HEK293T (cell line): Measurements from ENCODE around the gene BRINP1.

Source experiments
- CTCF ChIA-PET: fragments of 350-600 bp; formaldehyde crosslinking; extraction: SDS; loops from one replicate; lab custom pipeline; 2021; ENCODE audit warnings: antibody characterized with exemption, inconsistent platforms; lab: Yijun Ruan, JAX
- POLR2A ChIA-PET: fragments of 350-600 bp; formaldehyde crosslinking; extraction: SDS; loops from one replicate; lab custom pipeline; 2020; ENCODE audit warnings: antibody characterized with exemption, inconsistent platforms; lab: Yijun Ruan, JAX
- DNase-seq: peaks from one replicate; pipeline ENCODE4 v3.0.0; 2012; ENCODE audit warnings: mixed read lengths; ENCODE audit errors: extremely low spot score
- ARNT ChIP-seq: fragments of 450-650 bp; IDR thresholded peaks from 2 replicates; pipeline ENCODE4 v1.6.1; 2017; ENCODE audit warnings: mild to moderate bottlenecking
- BHLHE40 ChIP-seq: fragments of 450-650 bp; IDR thresholded peaks from 2 replicates; pipeline ENCODE4 v1.6.1; 2016; ENCODE audit warnings: mild to moderate bottlenecking, moderate library complexity, borderline replicate concordance
- CTBP1 ChIP-seq: fragments of 450-650 bp; IDR thresholded peaks from 2 replicates; pipeline ENCODE4 v1.6.1; 2016; ENCODE audit warnings: borderline replicate concordance
- ELF4 ChIP-seq: fragments of 450-650 bp; IDR thresholded peaks from 2 replicates; pipeline ENCODE4 v1.6.1; 2017; ENCODE audit warnings: antibody characterized with exemption
- FOXA1 ChIP-seq: fragments of 450-650 bp; IDR thresholded peaks from 2 replicates; pipeline ENCODE4 v1.6.1; 2016; ENCODE audit warnings: mild to moderate bottlenecking
- FOXK2 ChIP-seq: fragments of 450-650 bp; IDR thresholded peaks from 2 replicates; pipeline ENCODE4 v1.6.1; 2016; ENCODE audit warnings: mild to moderate bottlenecking
- FOXM1 ChIP-seq: fragments of 450-650 bp; IDR thresholded peaks from 2 replicates; pipeline ENCODE4 v1.6.1; 2017; ENCODE audit warnings: mild to moderate bottlenecking, borderline replicate concordance
- HDGF ChIP-seq: fragments of 450-650 bp; IDR thresholded peaks from 2 replicates; pipeline ENCODE4 v1.6.1; 2017; ENCODE audit warnings: antibody characterized with exemption, borderline replicate concordance
- L3MBTL2 ChIP-seq: fragments of 450-650 bp; conservative IDR thresholded peaks from 2 replicates; pipeline ENCODE4 v1.6.1; 2016; ENCODE audit warnings: mild to moderate bottlenecking
- LEF1 ChIP-seq: fragments of 450-650 bp; IDR thresholded peaks from 2 replicates; pipeline ENCODE4 v1.6.1; 2017; ENCODE audit warnings: mild to moderate bottlenecking, borderline replicate concordance
- NFRKB ChIP-seq: fragments of 450-650 bp; IDR thresholded peaks from 2 replicates; pipeline ENCODE4 v1.6.1; 2016; ENCODE audit warnings: mild to moderate bottlenecking, moderate library complexity
- PKNOX1 ChIP-seq: fragments of 450-650 bp; IDR thresholded peaks from 2 replicates; pipeline ENCODE4 v1.6.1; 2016
- SP1 ChIP-seq: fragments of 450-650 bp; IDR thresholded peaks from 2 replicates; pipeline ENCODE4 v1.6.1; 2017
- SUZ12 ChIP-seq: fragments of 450-650 bp; IDR thresholded peaks from 2 replicates; pipeline ENCODE4 v1.6.1; 2016; ENCODE audit warnings: mild to moderate bottlenecking
- TARDBP ChIP-seq: fragments of 450-650 bp; IDR thresholded peaks from 2 replicates; pipeline ENCODE4 v1.6.1; 2016
- ZNF384 ChIP-seq: fragments of 450-650 bp; IDR thresholded peaks from 2 replicates; pipeline ENCODE4 v1.6.1; 2016

The BRINP1 gene

GRCh38 chr9:119255116-119255515 lies 114.1 kb downstream of the BRINP1 start:
- DNase-seq = no peak
- ChIA-PET POLR2A (no interaction called here), CTCF (interaction anchor here (0.5 to 0.6 kb wide), 2 partner anchors 148 to 183 kb away, joined by 3 read pairs; no protein-coding TSS in a partner anchor)
- no peak for TF ChIP-seq SUZ12
- no peak for TF ChIP-seq CTBP1
- TF ChIP-seq BHLHE40 = no peak
- no peak for TF ChIP-seq PKNOX1
- no peak for TF ChIP-seq ARNT

- no peak for DNase-seq
- ChIA-PET POLR2A (no interaction called here), CTCF (no interaction called here)
- no peak for TF ChIP-seq ARNT
Measured at GRCh38 chr9:119252671-119253299, 116.5 kb downstream of the BRINP1 start.

GRCh38 chr9:119251936-119252335 lies 117.3 kb downstream of the BRINP1 start:
- ChIA-PET POLR2A (no interaction called here), CTCF (no interaction called here)
- TF ChIP-seq FOXK2 = no peak
- no peak for TF ChIP-seq ELF4
- no peak for TF ChIP-seq ARNT
- no peak for TF ChIP-seq FOXM1
- no peak for TF ChIP-seq FOXA1
- TF ChIP-seq PKNOX1 = no peak
- no peak for TF ChIP-seq BHLHE40
- no peak for TF ChIP-seq HDGF
- no peak for TF ChIP-seq NFRKB
- no peak for TF ChIP-seq CTBP1
- TF ChIP-seq LEF1 = no peak
- TF ChIP-seq SP1 = no peak
- TF ChIP-seq ZNF384 = no peak
- TF ChIP-seq TARDBP = no peak
- no peak for TF ChIP-seq L3MBTL2
- no peak for TF ChIP-seq SUZ12
- no peak for DNase-seq

- CTCF ChIA-PET = no interaction called here
- POLR2A ChIA-PET = no interaction called here
- no peak for DNase-seq
- TF ChIP-seq CTBP1 (no peak), PKNOX1 (no peak), L3MBTL2 (no peak), FOXK2 (no peak), ZNF384 (no peak)
Measured at GRCh38 chr9:119250730-119251129, 118.5 kb downstream of the BRINP1 start.

- TF ChIP-seq TARDBP = no peak
- TF ChIP-seq LEF1 = no peak
- TF ChIP-seq ZNF384 = no peak
- TF ChIP-seq FOXA1 = no peak
- TF ChIP-seq FOXK2 = no peak
- no peak for TF ChIP-seq ELF4
- no peak for TF ChIP-seq L3MBTL2
- TF ChIP-seq PKNOX1 = no peak
- no peak for TF ChIP-seq ARNT
- no peak for TF ChIP-seq FOXM1
- TF ChIP-seq NFRKB = no peak
- TF ChIP-seq SP1 = no peak
- no peak for TF ChIP-seq CTBP1
- TF ChIP-seq SUZ12 = no peak
- TF ChIP-seq BHLHE40 = no peak
- DNase-seq = no peak
- ChIA-PET POLR2A (no interaction called here), CTCF (no interaction called here)
Measured at GRCh38 chr9:119240546-119240945, 128.7 kb downstream of the BRINP1 start.

- DNase-seq = no peak
- TF ChIP-seq NFRKB = no peak
- TF ChIP-seq CTBP1 = no peak
- no peak for TF ChIP-seq ZNF384
- TF ChIP-seq HDGF = no peak
- no peak for TF ChIP-seq TARDBP
- TF ChIP-seq SUZ12 = no peak
- no peak for TF ChIP-seq SP1
- no peak for TF ChIP-seq PKNOX1
- no peak for TF ChIP-seq FOXM1
- no peak for TF ChIP-seq LEF1
- no peak for TF ChIP-seq ARNT
- no peak for TF ChIP-seq FOXA1
- no peak for TF ChIP-seq BHLHE40
- TF ChIP-seq FOXK2 = no peak
- TF ChIP-seq L3MBTL2 = no peak
- TF ChIP-seq ELF4 = no peak
- ChIA-PET POLR2A (no interaction called here), CTCF (no interaction called here)
Measured at GRCh38 chr9:119234636-119235035, 134.6 kb downstream of the BRINP1 start.
